NCI-H2081 treated with DMSO at 0.1 percent for 48 hours (cell line): ENCODE data around the gene MS4A15.

Experiments used
- DNase-seq: peaks from one replicate; lab custom pipeline; 2025; lab: John Stamatoyannopoulos, UW

Gene MS4A15

GRCh38 chr11:60777572-60777971 is 20.9 kb downstream of the MS4A15 start:
- no peak for DNase-seq

GRCh38 chr11:60780065-60780464 is 23.4 kb downstream of the MS4A15 start:
- DNase-seq: no peak

- no peak for DNase-seq
These were observed 24.1 kb downstream of the MS4A15 start for GRCh38 chr11:60780774-60781173.

- DNase-seq: no peak
These were observed 24.8 kb downstream of the MS4A15 start for GRCh38 chr11:60781286-60781980.

- no peak for DNase-seq
These were observed 25.3 kb downstream of the MS4A15 start for GRCh38 chr11:60781981-60782316.

- no peak for DNase-seq
These were observed 25.9 kb downstream of the MS4A15 start for GRCh38 chr11:60782393-60783140.

GRCh38 chr11:60783141-60783484 is 26.4 kb downstream of the MS4A15 start:
- no peak for DNase-seq

GRCh38 chr11:60783911-60784310 is 27.2 kb downstream of the MS4A15 start:
- DNase-seq: no peak

GRCh38 chr11:60785136-60785535 is 28.5 kb downstream of the MS4A15 start, which contains the start of gene MS4A10:
TSS of gene MS4A10 (plus strand) at chr11:60785333. CDS start at chr11:60790336, 5,003 bp downstream.
- no peak for DNase-seq

GRCh38 chr11:60785806-60786361 is 29.2 kb downstream of the MS4A15 start:
- DNase-seq: no peak

- no peak for DNase-seq
These were observed 30.3 kb downstream of the MS4A15 start for GRCh38 chr11:60786811-60787567.

GRCh38 chr11:60788401-60789125 is 31.9 kb downstream of the MS4A15 start:
- peak; percentile 29 for DNase-seq

- no peak for DNase-seq
These were observed 34.1 kb downstream of the MS4A15 start for GRCh38 chr11:60790726-60791125.

- DNase-seq: no peak
These were observed 34.7 kb downstream of the MS4A15 start for GRCh38 chr11:60791153-60791933.

GRCh38 chr11:60792521-60792920 is 35.9 kb downstream of the MS4A15 start:
- no peak for DNase-seq

GRCh38 chr11:60795291-60795690 is 38.6 kb downstream of the MS4A15 start:
- no peak for DNase-seq

- DNase-seq: no peak
These were observed 41.4 kb downstream of the MS4A15 start for GRCh38 chr11:60797846-60798630.

- no peak for DNase-seq
These were observed 42.0 kb downstream of the MS4A15 start for GRCh38 chr11:60798631-60799030.

GRCh38 chr11:60801194-60801593 is 44.5 kb downstream of the MS4A15 start:
- DNase-seq: no peak

- no peak for DNase-seq
These were observed 46.7 kb downstream of the MS4A15 start for GRCh38 chr11:60803273-60803936.
